DND-41 (cell line): ENCODE data around the gene MKLN1.
"Not testable (repeated sequence)": the region's sequence is repeated elsewhere in the genome, so short reads cannot be mapped to it uniquely, and the experiment has no call there.

Experiments used
- ATAC-seq: fragments of 200-7000 bp; cut with Tn5 transposase; 3 replicates; pipeline ENCODE4 v1.9.1; 2021; ENCODE audit warnings: low read depth; ENCODE audit not compliant: insufficient read depth
- DNase-seq: peaks from one replicate; pipeline ENCODE4 v3.0.0-alpha.2; 2020
- H2AFZ ChIP-seq: 2 replicates; pipeline ENCODE4 v1.6.0; 2012; ENCODE audit warnings: low read depth, low read length
- H3K27ac ChIP-seq: 2 replicates; pipeline ENCODE4 v1.5.1; 2012; ENCODE audit warnings: low read length, inconsistent platforms
- H3K27me3 ChIP-seq: fragments of 200-600 bp; sonication (generic); 2 replicates; pipeline ENCODE4 v1.6.0; 2012; ENCODE audit warnings: low read length, mild to moderate bottlenecking, inconsistent platforms; ENCODE audit not compliant: insufficient read depth, poor library complexity
- H3K36me3 ChIP-seq: 2 replicates; pipeline ENCODE4 v1.5.1; 2012; ENCODE audit warnings: low read length, inconsistent platforms; ENCODE audit not compliant: insufficient read depth
- H3K4me1 ChIP-seq: 2 replicates; pipeline ENCODE4 v1.5.1; 2012; ENCODE audit warnings: mild to moderate bottlenecking, low read length; ENCODE audit not compliant: insufficient read depth
- H3K4me2 ChIP-seq: 2 replicates; pipeline ENCODE4 v1.6.0; 2012; ENCODE audit warnings: mild to moderate bottlenecking, moderate library complexity, low read length, inconsistent platforms; ENCODE audit not compliant: insufficient read depth
- H3K4me3 ChIP-seq, 2 experiments: fragments of 200-600 bp in 1 of 2; shearing (Covaris generic) in 1 of 2; 2 replicates each; pipeline ENCODE4 v1.5.1; 2012 to 2016; ENCODE audit warnings: inconsistent platforms in 2 of 2, low read length in 2 of 2, mild to moderate bottlenecking in 2 of 2, low read depth in 1 of 2, moderate library complexity in 1 of 2
- H3K79me2 ChIP-seq: 2 replicates; pipeline ENCODE4 v1.6.0; 2012; ENCODE audit warnings: low read length, inconsistent platforms; ENCODE audit not compliant: insufficient read depth
- H3K9ac ChIP-seq: 2 replicates; pipeline ENCODE4 v1.6.0; 2012; ENCODE audit warnings: low read depth, mild to moderate bottlenecking, inconsistent platforms, low read length, moderate library complexity
- H3K9me3 ChIP-seq: 2 replicates; pipeline ENCODE4 v1.5.1; 2012; ENCODE audit warnings: low read length, moderate library complexity, mild to moderate bottlenecking, inconsistent platforms; ENCODE audit not compliant: insufficient read depth, severe bottlenecking
- H4K20me1 ChIP-seq: 2 replicates; pipeline ENCODE4 v1.6.0; 2012; ENCODE audit warnings: low read length; ENCODE audit not compliant: insufficient read depth
- CTCF ChIP-seq: IDR thresholded peaks from 2 replicates; pipeline ENCODE4 v1.5.1; 2012; ENCODE audit warnings: borderline replicate concordance, low read length, moderate library complexity, mild to moderate bottlenecking; ENCODE audit not compliant: poor library complexity, severe bottlenecking; ENCODE audit errors: extremely low read depth
- EZH2 ChIP-seq: IDR thresholded peaks from 3 replicates; pipeline ENCODE4 v1.6.1; 2012; ENCODE audit warnings: borderline replicate concordance, low read depth, mild to moderate bottlenecking, moderate library complexity, low read length, inconsistent platforms; ENCODE audit not compliant: severe bottlenecking

The MKLN1 gene

GRCh38 chr7:131305152-131305551 lies 22.5 kb upstream of the MKLN1 start:
- Histone ChIP-seq H3K79me2 (no peaks in the 10 kb centered on the region), H2AFZ (no peak overlapping the region), H4K20me1 (no peaks in the 10 kb centered on the region), H3K27ac (no peak overlapping the region), H3K9me3 (peaks cover 19% of the 10 kb centered on the region), H3K27me3 (no peaks in the 10 kb centered on the region), H3K9ac (no peak overlapping the region), H3K4me1 (no peaks in the 10 kb centered on the region), H3K4me3 (no peak overlapping the region), H3K36me3 (no peaks in the 10 kb centered on the region), H3K4me2 (no peak overlapping the region)
- DNase-seq (no peak), ATAC-seq (no peak)
- TF ChIP-seq CTCF, result no peak

DNA sequence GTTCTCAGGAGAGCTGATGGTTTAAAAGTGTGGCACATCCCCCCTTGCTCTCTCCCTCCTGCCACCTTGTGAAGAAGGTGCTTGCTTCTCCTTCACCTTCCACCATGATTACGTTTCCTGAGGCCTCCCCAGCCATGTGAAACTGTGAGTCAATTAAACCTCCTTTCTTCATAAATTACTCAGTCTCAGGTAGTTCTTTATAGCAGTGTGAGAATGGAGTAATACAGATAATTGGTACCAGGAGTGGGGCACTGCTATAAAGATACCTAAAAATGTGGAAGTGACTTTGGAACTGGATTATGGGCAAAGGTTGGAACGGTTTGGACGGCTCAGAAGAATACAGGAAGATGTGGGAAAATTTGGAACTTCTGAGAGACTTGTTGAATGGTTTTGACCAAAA lies 21.6 kb upstream of the MKLN1 start:
- not testable (repeated sequence) for H3K4me3 ChIP-seq, H3K4me1 ChIP-seq, H3K4me2 ChIP-seq, H2AFZ ChIP-seq, DNase-seq, H3K36me3 ChIP-seq, H4K20me1 ChIP-seq, ATAC-seq, H3K27me3 ChIP-seq, H3K79me2 ChIP-seq, H3K9ac ChIP-seq, H3K27ac ChIP-seq
- peaks cover 25% of the 10 kb centered on the region for H3K9me3 ChIP-seq

GRCh38 chr7:131306777-131307176 lies 20.9 kb upstream of the MKLN1 start:
- no peak for TF ChIP-seq EZH2
- no peak for TF ChIP-seq CTCF
- no peak for ATAC-seq

DNA sequence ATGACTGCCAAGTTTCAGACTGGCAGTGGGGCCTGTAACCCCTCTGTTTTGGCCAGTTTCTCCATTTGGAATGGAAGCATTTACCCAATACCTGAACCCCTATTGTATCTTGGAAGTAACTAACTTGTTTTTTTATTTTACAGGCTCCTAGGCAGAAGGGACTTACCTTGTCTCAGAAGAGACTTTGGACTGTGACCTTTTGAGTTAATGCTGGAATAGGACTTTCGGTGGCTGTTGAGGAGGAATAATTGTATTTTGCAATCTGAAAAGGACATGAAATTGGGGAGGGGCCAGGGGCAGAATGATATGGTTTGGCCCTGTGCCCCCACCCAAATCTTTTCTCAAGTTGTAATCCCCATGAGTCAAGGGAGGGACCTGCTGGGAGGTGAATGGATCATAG lies 20.0 kb upstream of the MKLN1 start:
- Histone ChIP-seq H3K4me3 (no peak overlapping the region), H3K4me1 (no peaks in the 10 kb centered on the region), H3K27me3 (no peaks in the 10 kb centered on the region), H3K79me2 (no peaks in the 10 kb centered on the region), H3K27ac (no peak overlapping the region), H3K36me3 (no peaks in the 10 kb centered on the region), H3K4me2 (no peak overlapping the region), H2AFZ (no peak overlapping the region), H4K20me1 (no peaks in the 10 kb centered on the region), H3K9me3 (peaks cover 34% of the 10 kb centered on the region), H3K9ac (no peak overlapping the region)
- DNase-seq (no peak), ATAC-seq (no peak)
- no peak for TF ChIP-seq CTCF
- no peak for TF ChIP-seq EZH2

More at GRCh38 chr7:131306777-131307176, 20.9 kb upstream of the MKLN1 start:
- DNase-seq, result no peak
- Histone ChIP-seq H3K4me3 (no peak overlapping the region), H2AFZ (no peak overlapping the region), H3K36me3 (no peaks in the 10 kb centered on the region), H3K79me2 (no peaks in the 10 kb centered on the region), H4K20me1 (no peaks in the 10 kb centered on the region), H3K9me3 (peaks cover 31% of the 10 kb centered on the region), H3K4me2 (no peak overlapping the region), H3K27me3 (no peaks in the 10 kb centered on the region), H3K27ac (no peak overlapping the region), H3K4me1 (no peaks in the 10 kb centered on the region), H3K9ac (no peak overlapping the region)
